OCI-LY3 (cell line): ENCODE data around the gene FAM25A.
"Not testable (repeated sequence)": the region's sequence is repeated elsewhere in the genome, so short reads cannot be mapped to it uniquely, and the experiment has no call there.

Source experiments
- H2AFZ ChIP-seq: fragments of 200-600, 300-600 bp; shearing (Covaris generic); 2 replicates; pipeline ENCODE4 v1.6.0; 2014; ENCODE audit warnings: antibody characterized with exemption, low read depth, low read length
- H3K27ac ChIP-seq: fragments of 200-600, 300-600 bp; sonication (generic); 2 replicates; pipeline ENCODE4 v1.5.1; 2014; ENCODE audit warnings: mild to moderate bottlenecking, low read length, moderate library complexity, mixed read lengths
- H3K27me3 ChIP-seq: fragments of 200-600, 300-600 bp; sonication (generic); 2 replicates; pipeline ENCODE4 v1.6.1; 2014; ENCODE audit warnings: low read depth, low read length, mixed read lengths
- H3K36me3 ChIP-seq: fragments of 200-600, 300-600 bp; sonication (generic); replicated peaks from 2 replicates; pipeline ENCODE3; 2014; ENCODE audit warnings: low read depth, low read length, mixed read lengths
- H3K4me1 ChIP-seq: fragments of 300-600, 200-600 bp; sonication (generic); 2 replicates; pipeline ENCODE4 v1.6.1; 2014; ENCODE audit warnings: low read length, mixed read lengths
- H3K4me2 ChIP-seq: fragments of 200-600, 300-600 bp; sonication (generic); 2 replicates; pipeline ENCODE4 v1.6.1; 2014; ENCODE audit warnings: low read length, mixed read lengths
- H3K4me3 ChIP-seq: fragments of 300-600, 200-600 bp; sonication (generic); 2 replicates; pipeline ENCODE4 v1.5.1; 2014; ENCODE audit warnings: antibody characterized with exemption, mild to moderate bottlenecking, low read length, moderate library complexity
- H3K79me2 ChIP-seq: fragments of 300-600, 200-600 bp; shearing (Covaris generic); 2 replicates; pipeline ENCODE4 v1.6.1; 2014; ENCODE audit warnings: mild to moderate bottlenecking, low read length, mixed read lengths
- H3K9ac ChIP-seq: fragments of 300-600, 200-600 bp; shearing (Covaris generic); 2 replicates; pipeline ENCODE4 v1.6.0; 2014; ENCODE audit warnings: mild to moderate bottlenecking, low read length, moderate library complexity
- H3K9me3 ChIP-seq: fragments of 200-600, 300-600 bp; shearing (Covaris generic); 2 replicates; pipeline ENCODE4 v1.6.1; 2014; ENCODE audit warnings: low read length, mixed read lengths; ENCODE audit not compliant: insufficient read depth
- H4K20me1 ChIP-seq: fragments of 200-600, 300-600 bp; sonication (generic); 2 replicates; pipeline ENCODE4 v1.6.1; 2016; ENCODE audit warnings: low read length, mixed read lengths; ENCODE audit not compliant: insufficient read depth
- EZH2phosphoT487 ChIP-seq: fragments of 200-600 bp; shearing (Covaris generic); IDR thresholded peaks from 2 replicates; pipeline ENCODE4 v1.6.1; 2018; ENCODE audit warnings: antibody characterized with exemption, mixed run types, low read depth
- TF ChIP-seq, protein P1 (sequence below): fragments of 200-600, 300-600 bp; sonication (generic); IDR thresholded peaks from 2 replicates; pipeline ENCODE4 v1.5.1; 2014; ENCODE audit warnings: antibody characterized with exemption, low read length, low read depth

Gene FAM25A

DNA sequence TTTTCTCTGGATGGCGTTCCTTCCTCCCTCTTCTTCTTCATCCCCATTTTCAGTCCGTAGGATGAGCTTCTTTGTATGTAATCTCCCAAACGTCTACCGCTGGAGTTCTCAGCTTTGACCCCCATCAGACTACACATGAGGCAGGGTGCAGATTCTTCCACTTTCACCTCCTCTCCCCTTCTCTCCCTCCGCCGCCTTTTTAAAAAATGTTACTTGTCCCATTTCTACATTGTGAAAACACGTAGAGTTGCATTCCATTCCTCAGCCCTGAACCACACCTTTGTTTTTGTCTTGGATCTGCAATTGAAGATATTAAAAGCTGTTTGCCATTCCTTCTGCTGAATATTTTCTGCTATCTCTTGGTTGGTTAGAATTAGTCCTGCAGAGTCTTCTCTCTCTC, 45.6 kb upstream of the FAM25A start:
- H3K9ac ChIP-seq = no peak overlapping the region
- TF ChIP-seq, protein P1, sequence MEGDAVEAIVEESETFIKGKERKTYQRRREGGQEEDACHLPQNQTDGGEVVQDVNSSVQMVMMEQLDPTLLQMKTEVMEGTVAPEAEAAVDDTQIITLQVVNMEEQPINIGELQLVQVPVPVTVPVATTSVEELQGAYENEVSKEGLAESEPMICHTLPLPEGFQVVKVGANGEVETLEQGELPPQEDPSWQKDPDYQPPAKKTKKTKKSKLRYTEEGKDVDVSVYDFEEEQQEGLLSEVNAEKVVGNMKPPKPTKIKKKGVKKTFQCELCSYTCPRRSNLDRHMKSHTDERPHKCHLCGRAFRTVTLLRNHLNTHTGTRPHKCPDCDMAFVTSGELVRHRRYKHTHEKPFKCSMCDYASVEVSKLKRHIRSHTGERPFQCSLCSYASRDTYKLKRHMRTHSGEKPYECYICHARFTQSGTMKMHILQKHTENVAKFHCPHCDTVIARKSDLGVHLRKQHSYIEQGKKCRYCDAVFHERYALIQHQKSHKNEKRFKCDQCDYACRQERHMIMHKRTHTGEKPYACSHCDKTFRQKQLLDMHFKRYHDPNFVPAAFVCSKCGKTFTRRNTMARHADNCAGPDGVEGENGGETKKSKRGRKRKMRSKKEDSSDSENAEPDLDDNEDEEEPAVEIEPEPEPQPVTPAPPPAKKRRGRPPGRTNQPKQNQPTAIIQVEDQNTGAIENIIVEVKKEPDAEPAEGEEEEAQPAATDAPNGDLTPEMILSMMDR = no peak
- no peak for TF ChIP-seq EZH2phosphoT487
- no peak overlapping the region for H3K4me3 ChIP-seq

DNA sequence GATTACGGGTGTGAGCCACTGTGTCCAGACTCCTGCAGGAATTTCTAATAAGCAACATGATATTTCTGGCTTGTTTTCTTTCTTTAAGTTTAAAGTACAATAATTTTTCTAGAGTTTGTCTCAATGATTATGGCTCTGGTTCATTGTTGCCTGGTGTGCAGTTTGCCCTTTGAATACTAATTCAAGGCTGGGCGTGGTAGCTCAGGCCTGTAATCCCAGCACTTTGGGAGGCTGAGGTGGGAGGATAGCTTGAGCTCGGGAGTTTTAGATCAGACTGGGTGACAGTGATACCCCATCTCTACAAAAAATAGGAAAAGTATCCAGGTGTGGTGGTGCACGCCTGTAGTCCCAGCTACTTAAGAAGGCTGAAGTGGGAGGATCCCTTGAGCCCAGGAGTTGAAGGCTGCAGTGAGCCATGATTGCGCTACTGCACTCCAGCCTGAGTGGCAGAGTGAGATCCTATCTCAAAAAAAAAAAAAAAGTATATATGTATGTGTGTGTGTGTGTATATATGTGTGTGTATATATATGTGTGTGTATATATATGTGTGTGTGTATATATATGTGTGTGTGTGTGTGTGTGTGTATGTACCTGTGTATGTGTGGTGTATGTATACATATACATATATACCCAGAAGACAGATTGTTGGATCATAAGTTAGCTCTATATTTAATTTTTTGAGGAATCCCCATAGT, 43.6 kb upstream of the FAM25A start:
- TF ChIP-seq, protein P1 = no peak
- no peak for TF ChIP-seq EZH2phosphoT487
- Histone ChIP-seq H3K4me2 (no peak overlapping the region), H4K20me1 (no peaks in the 10 kb centered on the region), H3K36me3 (no peaks in the 10 kb centered on the region), H3K27me3 (no peaks in the 10 kb centered on the region), H2AFZ (no peak overlapping the region), H3K4me3 (no peak overlapping the region), H3K79me2 (0 out of 2 replicates have a peak, but pooled peaks cover 2% of the 10 kb centered on the region), H3K27ac (no peak overlapping the region), H3K9me3 (no peaks in the 10 kb centered on the region), H3K4me1 (peaks cover 7% of the 10 kb centered on the region), H3K9ac (no peak overlapping the region)

More for the DNA sequence above, 45.6 kb upstream of the FAM25A start:
- Histone ChIP-seq H4K20me1 (no peaks in the 10 kb centered on the region), H2AFZ (no peak overlapping the region), H3K79me2 (peaks cover 17% of the 10 kb centered on the region), H3K9me3 (no peaks in the 10 kb centered on the region), H3K27ac (no peak overlapping the region), H3K4me2 (no peak overlapping the region), H3K27me3 (no peaks in the 10 kb centered on the region), H3K36me3 (peaks cover 6% of the 10 kb centered on the region), H3K4me1 (peaks cover 15% of the 10 kb centered on the region)

DNA sequence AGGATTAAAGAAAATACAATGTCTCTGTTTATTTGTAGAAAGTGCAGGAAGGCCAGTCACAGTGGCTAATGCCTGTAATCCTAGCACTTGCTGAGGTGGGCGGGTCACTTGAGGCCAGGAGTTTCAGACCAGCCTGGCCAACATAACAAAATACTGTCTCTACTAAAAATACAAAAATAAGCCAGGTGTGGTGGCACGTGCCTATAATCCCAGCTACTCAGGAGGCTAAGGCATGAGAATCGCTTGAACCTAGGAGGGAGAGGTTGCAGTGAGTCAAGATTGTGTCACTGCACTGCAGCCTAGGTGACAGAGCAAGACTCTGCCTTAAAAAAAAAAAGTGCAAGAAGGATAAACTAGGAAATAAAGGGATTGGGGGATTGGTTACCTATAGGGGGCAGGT, 41.6 kb upstream of the FAM25A start:
- not testable (repeated sequence) for H4K20me1 ChIP-seq, H2AFZ ChIP-seq, H3K27ac ChIP-seq, H3K4me1 ChIP-seq, H3K27me3 ChIP-seq, H3K36me3 ChIP-seq, H3K4me2 ChIP-seq, H3K79me2 ChIP-seq, H3K4me3 ChIP-seq, H3K9ac ChIP-seq, H3K9me3 ChIP-seq

DNA sequence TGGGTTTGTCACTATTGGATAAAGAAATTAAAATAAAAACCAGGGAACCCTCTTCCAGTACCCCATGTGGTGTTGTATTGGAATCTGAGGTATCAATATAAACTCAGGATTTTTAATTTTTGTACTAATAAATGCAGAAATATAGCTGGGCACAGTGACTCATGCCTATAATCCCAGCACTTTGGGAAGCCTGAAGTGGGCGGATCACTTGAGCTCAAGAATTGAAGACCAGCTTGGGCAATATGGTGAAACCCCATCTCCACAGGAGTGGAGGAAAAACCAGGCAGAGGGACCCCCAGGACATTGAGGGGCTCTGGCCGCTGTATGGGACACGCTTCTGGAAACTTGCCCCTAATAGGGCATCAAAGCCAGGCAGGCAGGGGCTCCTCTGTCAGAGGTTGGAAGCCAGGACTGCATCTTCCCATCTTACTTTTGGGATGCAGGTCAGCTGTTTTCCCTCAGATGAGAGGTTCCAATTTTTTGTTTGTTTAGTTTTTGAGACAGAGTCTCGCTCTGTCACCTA, 40.7 kb upstream of the FAM25A start:
- Histone ChIP-seq H2AFZ (no peak overlapping the region), H3K36me3 (no peaks in the 10 kb centered on the region), H3K9me3 (no peaks in the 10 kb centered on the region), H3K27me3 (no peaks in the 10 kb centered on the region), H3K27ac (no peak overlapping the region), H3K79me2 (no peaks in the 10 kb centered on the region), H3K4me1 (peaks cover 7% of the 10 kb centered on the region), H3K4me2 (no peak overlapping the region), H3K4me3 (no peak overlapping the region), H4K20me1 (no peaks in the 10 kb centered on the region), H3K9ac (no peak overlapping the region)
- no peak for TF ChIP-seq EZH2phosphoT487
- TF ChIP-seq, protein P1 = no peak
